ENCODE results near the gene SERPINA4. TPM values are rescaled to one million over a fixed set of nuclear protein-coding genes. Genes with fewer than 3 reads are reported as not detected.

SERPINA4 gene
- total RNA-seq, 1 experiment from 2014 or later: not detected

GRCh38 chr14:94617988-94618822 lies 57.0 kb downstream of the SERPINA4 start:
- Histone ChIP-seq H2AFZ (ENCODE audit: low read length) (no peak overlapping the region), H3K79me2 (ENCODE audit: insufficient read depth, low read length) (no peaks in the 10 kb centered on the region), H2BK20ac (ENCODE audit: low read depth, low read length, poor library complexity, severe bottlenecking) (no peak overlapping the region), H3K27ac (ENCODE audit: insufficient read length, low read depth, low read length) (no peak overlapping the region), H2AK5ac (ENCODE audit: insufficient read length, low read length) (no peak overlapping the region), H3K56ac (ENCODE audit: insufficient read length, low read depth, low read length) (no peak overlapping the region), H4K5ac (ENCODE audit: insufficient read length, low read depth, low read length) (no peak overlapping the region), H3K9me3 (ENCODE audit: control insufficient read depth, low read depth, low read length) (peaks cover 9% of the 10 kb centered on the region), H3K79me1 (ENCODE audit: insufficient read depth, low read depth, low read length, poor library complexity, severe bottlenecking) (no peaks in the 10 kb centered on the region), H2BK15ac (ENCODE audit: low read depth, low read length) (no peak overlapping the region), H3K18ac (ENCODE audit: insufficient read length, low read depth, low read length) (no peak overlapping the region), H2BK5ac (ENCODE audit: insufficient read length, low read length) (no peak overlapping the region), H3K9ac (ENCODE audit: extremely low read depth, insufficient read length, low read length) (no peak overlapping the region), H3K4ac (ENCODE audit: low read depth, low read length) (no peak overlapping the region), H2BK12ac (ENCODE audit: insufficient read length, low read depth, low read length) (no peak overlapping the region), H3K14ac (ENCODE audit: insufficient read depth, low read length) (no peak overlapping the region), H2BK120ac (ENCODE audit: low read depth, low read length, poor library complexity, severe bottlenecking) (no peak overlapping the region), H3T11ph (ENCODE audit: low read length) (no peak overlapping the region), H3K23me2 (ENCODE audit: insufficient read length, low read depth, low read length, poor library complexity, severe bottlenecking) (no peaks in the 10 kb centered on the region), H4K20me1 (ENCODE audit: control insufficient read depth, insufficient read depth, insufficient read length) (no peaks in the 10 kb centered on the region), H3K4me1 (ENCODE audit: insufficient read depth, low read length) (no peaks in the 10 kb centered on the region), H3K23ac (ENCODE audit: insufficient read length, low read depth, low read length) (no peak overlapping the region), H3K4me2 (ENCODE audit: insufficient read depth, insufficient read length, low read length) (no peak overlapping the region), H4K8ac (replicated peaks; ENCODE audit: insufficient read length, low read depth, low read length) (no peak overlapping the region), H4K91ac (ENCODE audit: insufficient read length, low read depth, low read length) (no peak overlapping the region), H3K27me3 (ENCODE audit: insufficient read depth, low read length) (no peaks in the 10 kb centered on the region)
- no peak overlapping the region for H3K4me3 Mint-ChIP-seq
- peaks cover 2 to 25% (median 14%) of the 10 kb centered on the region in 3 experiments; a peak in 6 of 7 replicates for H3K36me3 Mint-ChIP-seq (ENCODE audit: insufficient read depth in 1 of 3, low read depth in 3 of 3)
- no CpG with 5 or more reads among the region's 3 CpGs for WGBS (ENCODE audit: extremely low coverage, insufficient read length, low lambda C conversion rate)
- TF ChIP-seq CTCF (conservative IDR thresholded peaks at IDR 0.05): no peak
- DNase-seq: no peak
- H3K27ac Mint-ChIP-seq: no peak overlapping the region
- peaks cover 13% of the 10 kb centered on the region for H3K27me3 Mint-ChIP-seq (ENCODE audit: low read depth)
- H3K4me1 Mint-ChIP-seq: peaks cover 7 to 9% of the 10 kb centered on the region in 2 experiments
- peaks cover 35 to 40% of the 10 kb centered on the region in 2 experiments for H3K9me3 Mint-ChIP-seq

Measured in H9 (cell line).